Measurements from ENCODE around the gene ARL6IP5.

GRCh38 chr3:69051756-69052471 is 32.8 kb upstream of the ARL6IP5 start, which contains the start of gene TMF1:
- no peak for TF ChIP-seq CTCF (IDR thresholded peaks at IDR 0.05)
- TF ChIP-seq POLR2A (IDR thresholded peaks at IDR 0.05) = peak; percentile 67 to 79

All from tibial nerve (tissue), 3 donors.